K562 (cell line): ENCODE measurements around the gene C20orf96.
"Not testable (repeated sequence)": the region's sequence is repeated elsewhere in the genome, so short reads cannot be mapped to it uniquely, and the experiment has no call there.

Experiments used
- ELF4 ChIP-seq: fragments of 450-650 bp; formaldehyde crosslinking; IDR thresholded peaks from 2 replicates; pipeline ENCODE4 v1.4.0; 2022; ENCODE audit warnings: missing genetic modification characterization
- ZC3H11A ChIP-seq: IDR thresholded peaks from 2 replicates; pipeline ENCODE4 v1.6.1; 2012; ENCODE audit warnings: low read depth, low read length, improper control_type of control experiment

DNA sequence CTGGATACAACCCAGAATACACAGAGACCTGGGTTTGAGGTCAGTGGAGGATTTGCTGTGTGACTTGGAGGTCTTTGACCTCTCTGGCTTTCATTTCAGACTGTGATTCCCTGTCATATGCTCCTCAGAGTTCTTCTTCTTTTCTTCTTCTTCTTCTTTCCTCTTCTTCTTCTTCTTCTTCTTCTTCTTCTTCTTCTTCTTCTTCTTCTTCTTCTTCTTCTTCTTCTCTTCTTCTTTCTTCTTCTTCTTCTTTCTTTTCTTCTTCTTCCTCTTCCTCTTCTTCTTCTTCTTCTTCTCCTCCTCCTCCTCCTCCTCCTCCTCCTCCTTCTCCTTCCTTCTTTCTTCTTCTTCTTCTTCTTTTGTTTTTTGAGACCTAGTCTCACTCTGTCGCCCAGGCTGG lies 45.5 kb upstream of the C20orf96 start:
- TF ChIP-seq ZC3H11A; ELF4 (CRISPR knock-in tag): not testable (repeated sequence)
